Activated CD4-positive, alpha-beta T cell treated with anti-CD3 and anti-CD28 coated beads, Interleukin-2, Interleukin-6, amounts not matched to agents 100 ng/mL and 50 ng/mL, durations not matched to agents 16 hours and 8 hours (primary cell): Measurements from ENCODE around the gene ETFRF1.

ENCODE experiments used
- DNase-seq: peaks from one replicate; pipeline ENCODE4 v3.0.0-alpha.2; 2020

The ETFRF1 gene

GRCh38 chr12:25236190-25236589 lies 41.2 kb downstream of the ETFRF1 start:
- no peak for DNase-seq

DNA sequence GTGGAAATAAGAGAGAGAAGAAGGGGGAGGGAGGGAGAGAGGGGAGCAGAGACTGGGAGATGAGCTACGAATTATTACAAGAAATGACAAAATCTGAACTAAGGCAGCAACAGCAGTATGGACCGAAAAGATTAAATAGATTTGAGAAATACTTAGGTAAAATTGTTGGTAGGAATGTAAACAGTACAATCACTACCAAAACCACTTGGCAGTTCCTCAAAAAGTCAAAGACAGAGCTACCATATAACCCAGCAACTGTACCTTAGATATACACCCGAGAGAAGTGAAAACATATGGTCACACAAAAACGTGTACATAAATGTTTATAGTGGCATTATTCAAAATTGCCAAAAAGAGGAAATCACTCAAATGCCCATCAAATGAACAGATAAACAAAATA lies 41.6 kb downstream of the ETFRF1 start:
- DNase-seq = no peak

GRCh38 chr12:25241167-25242020 lies 46.4 kb downstream of the ETFRF1 start:
- DNase-seq = peak; percentile 46

- DNase-seq = no peak
Observed at GRCh38 chr12:25242981-25243679, 48.1 kb downstream of the ETFRF1 start.

DNA sequence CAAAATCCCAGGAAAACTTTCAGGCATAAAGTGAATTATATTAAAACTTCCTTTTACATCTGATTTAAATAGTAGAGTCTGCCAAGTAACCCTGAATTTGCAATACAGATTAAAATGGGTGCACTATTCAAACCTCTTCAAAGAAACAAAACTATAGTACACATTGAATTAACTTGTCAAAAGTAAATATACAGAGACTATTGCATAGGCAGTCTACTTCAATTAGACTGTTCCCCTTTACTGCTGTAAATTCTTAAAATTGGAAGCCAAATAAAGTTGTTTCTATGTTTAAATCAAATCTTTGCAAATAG lies 48.6 kb downstream of the ETFRF1 start:
- no peak for DNase-seq

GRCh38 chr12:25245491-25245890 lies 50.5 kb downstream of the ETFRF1 start:
- no peak for DNase-seq

DNA sequence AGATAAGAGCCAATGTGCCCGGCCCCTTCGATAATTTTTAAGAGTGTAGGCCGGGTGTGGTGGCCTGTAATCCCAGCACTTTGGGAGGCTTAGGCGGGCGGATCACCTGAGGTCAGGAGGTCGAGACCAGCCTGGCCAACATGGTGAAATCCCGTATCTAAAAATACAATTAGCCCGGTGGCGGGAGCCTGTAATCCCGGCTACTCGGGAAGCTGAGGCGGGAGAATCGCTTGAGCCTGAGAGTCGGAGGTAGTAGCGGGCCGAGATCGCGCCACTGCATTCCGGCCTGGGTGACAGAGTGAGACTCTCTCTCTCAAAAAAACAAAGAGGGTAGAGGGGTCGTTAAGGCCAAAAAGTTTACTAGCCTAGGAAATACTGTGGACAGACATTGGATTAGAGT lies 53.1 kb downstream of the ETFRF1 start:
- DNase-seq = no peak

DNA sequence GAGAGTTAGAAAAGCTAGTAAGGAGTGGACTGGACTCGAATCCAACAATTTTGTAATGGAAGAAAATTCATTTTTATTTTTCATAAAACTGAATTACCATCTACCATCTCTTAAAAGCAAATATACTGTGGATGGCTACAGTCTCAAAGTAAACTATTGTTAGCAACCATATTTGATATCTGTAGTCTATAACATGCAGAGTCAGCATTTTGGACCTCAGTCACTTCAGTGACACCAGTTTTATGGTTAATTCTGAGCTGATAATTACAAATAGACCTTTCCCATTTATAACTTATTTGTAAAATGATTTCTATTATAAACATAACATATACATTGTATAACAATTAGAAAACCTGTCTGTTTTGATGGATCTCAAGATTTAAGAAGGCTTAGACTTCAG lies 53.7 kb downstream of the ETFRF1 start:
- no peak for DNase-seq

DNA sequence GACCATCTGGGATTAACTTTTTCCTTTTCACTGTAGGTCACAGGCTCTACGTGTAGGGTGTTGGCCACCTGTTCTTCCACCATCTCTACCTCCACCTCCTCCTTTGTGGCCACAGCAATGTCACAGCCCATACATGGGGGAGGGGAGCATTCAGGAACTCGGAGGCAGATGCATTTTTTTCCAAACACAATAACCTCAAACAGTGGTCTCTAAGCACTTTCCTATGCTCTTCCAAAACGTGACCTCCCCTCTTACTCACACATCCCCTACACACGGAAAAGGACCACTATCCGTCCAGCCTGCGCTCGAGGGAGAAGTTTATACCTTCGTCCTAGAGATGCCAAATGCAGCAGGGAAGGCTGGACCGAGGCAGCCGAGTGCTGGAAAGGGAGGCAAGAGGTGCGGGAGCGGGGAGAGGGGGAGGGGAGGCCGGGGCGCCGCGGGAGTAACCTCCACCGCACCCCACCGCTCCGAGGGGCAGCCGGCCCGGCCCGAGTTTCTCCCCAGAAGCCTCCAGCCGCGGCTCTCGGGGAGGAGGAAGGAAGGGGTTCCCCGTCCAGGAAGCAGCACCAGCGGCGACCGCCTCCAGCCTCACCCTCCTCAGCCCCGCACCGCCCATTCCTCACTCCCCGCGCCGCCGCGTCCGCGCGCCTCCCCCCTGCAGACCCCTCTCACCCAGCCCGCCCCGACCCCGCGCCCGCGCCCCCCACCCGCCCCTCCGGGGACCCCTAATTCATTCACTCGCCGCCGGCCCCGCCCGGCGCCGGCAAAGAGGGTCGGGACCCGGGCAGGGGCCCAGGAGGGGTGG lies 55.1 kb downstream of the ETFRF1 start:
- DNase-seq = peak; percentile 55

DNA sequence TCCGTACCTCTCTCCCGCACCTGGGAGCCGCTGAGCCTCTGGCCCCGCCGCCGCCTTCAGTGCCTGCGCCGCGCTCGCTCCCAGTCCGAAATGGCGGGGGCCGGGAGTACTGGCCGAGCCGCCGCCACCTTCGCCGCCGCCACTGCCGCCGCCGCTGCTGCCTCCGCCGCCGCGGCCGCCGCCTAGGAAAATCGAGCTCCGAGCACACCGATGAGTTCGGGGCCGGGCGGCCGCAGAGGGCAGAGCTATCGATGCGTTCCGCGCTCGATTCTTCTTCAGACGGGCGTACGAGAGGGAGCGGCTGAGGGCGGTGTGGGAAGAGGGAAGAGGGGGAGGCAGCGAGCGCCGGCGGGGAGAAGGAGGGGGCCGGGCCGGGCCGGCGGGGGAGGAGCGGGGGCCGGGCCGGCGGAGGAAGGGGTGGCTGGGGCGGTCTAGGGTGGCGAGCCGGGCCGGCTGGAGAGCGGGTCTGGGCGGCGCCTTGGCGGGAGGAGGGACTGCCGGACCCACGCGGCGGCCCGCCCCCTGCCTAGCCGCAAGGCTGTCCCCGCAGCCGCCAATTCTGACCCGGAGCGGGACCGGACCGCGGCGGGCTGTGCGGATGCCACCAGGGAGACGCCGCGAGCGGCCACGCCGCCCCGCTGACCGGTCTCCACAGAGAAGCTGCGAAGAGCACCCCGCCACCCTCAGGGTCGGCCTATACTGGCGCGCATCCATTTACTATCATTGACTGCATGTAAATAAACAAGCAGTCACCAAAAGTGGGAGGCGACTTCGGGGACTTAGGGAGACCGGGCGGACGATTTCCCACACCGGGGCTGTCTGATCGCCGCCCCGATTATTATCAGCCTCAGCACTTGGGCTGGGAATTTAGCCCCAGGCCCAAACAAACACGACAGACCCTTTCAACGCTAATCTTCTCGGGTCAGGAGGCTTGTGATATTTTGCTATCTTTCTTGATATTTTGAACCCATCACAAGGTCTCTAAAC lies 56.0 kb downstream of the ETFRF1 start, which contains the start of gene KRAS:
Gene KRAS (minus strand): TSS at position 186 of the 987 bp plus-strand sequence.
- DNase-seq = peak; percentile 94

GRCh38 chr12:25251769-25252168 lies 56.7 kb downstream of the ETFRF1 start:
- DNase-seq = no peak

GRCh38 chr12:25252946-25253345 lies 57.9 kb downstream of the ETFRF1 start:
- DNase-seq = no peak

DNA sequence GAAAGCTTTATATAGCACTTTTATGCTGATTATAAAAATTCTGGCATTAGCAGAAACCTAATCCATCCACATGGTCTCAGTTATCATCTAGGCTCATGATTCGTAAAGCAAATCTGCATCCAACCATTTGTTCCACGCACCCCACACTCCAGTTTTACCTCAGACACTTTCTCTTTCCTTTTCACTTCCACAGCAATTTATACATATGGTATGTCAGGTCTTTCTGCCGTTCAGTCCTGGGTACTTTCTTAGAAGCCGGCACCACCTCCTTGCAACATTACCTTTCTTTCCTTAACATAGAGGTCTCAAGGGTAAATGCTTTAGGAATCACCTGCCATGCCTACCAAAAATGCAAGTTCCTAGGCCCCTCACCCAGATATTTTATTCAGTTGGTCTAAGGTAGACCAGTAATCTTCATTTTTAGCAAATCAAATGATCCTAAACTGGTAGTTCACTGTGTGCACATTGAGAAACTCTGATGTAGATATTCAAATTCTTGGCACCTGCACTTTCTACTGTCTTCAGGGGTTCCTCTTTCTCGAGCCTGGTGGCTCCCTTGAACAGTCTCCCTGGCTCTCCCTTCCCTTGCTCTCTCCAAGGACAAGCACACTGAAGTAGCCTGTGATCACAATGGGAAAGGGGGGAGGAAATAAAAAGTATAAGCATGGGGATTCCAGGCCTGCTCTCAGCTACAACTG lies 58.5 kb downstream of the ETFRF1 start:
- DNase-seq = no peak

GRCh38 chr12:25254271-25254880 lies 59.3 kb downstream of the ETFRF1 start:
- DNase-seq = no peak
